Measurements from ENCODE around the gene PRRX2.

The PRRX2 gene

GRCh38 chr9:129669946-129670345, 4.5 kb downstream of the PRRX2 start:
- Mint-ChIP-seq H3K4me1 (ENCODE audit: low read depth) (peaks cover 2% of the 10 kb centered on the region), H3K27me3 (ENCODE audit: low read depth) (peaks cover 14% of the 10 kb centered on the region), H3K9me3 (no peaks in the 10 kb centered on the region), H3K4me3 (no peak overlapping the region), H3K27ac (no peak overlapping the region), H3K36me3 (ENCODE audit: low read depth) (no peaks in the 10 kb centered on the region)
- DNase-seq (ENCODE audit: low spot score) = no peak

- H3K27me3 Mint-ChIP-seq (ENCODE audit: low read depth) = peaks cover 10% of the 10 kb centered on the region
- H3K4me3 Mint-ChIP-seq = no peak overlapping the region
- H3K9me3 Mint-ChIP-seq = no peaks in the 10 kb centered on the region
- H3K36me3 Mint-ChIP-seq (ENCODE audit: low read depth) = no peaks in the 10 kb centered on the region
- no peak overlapping the region for H3K27ac Mint-ChIP-seq
- DNase-seq (ENCODE audit: low spot score) = no peak
- H3K4me1 Mint-ChIP-seq (ENCODE audit: low read depth) = peaks cover 1% of the 10 kb centered on the region
Observed at GRCh38 chr9:129671065-129671464, 5.6 kb downstream of the PRRX2 start.

- Mint-ChIP-seq H3K36me3 (ENCODE audit: low read depth) (no peaks in the 10 kb centered on the region), H3K27ac (no peak overlapping the region), H3K9me3 (no peaks in the 10 kb centered on the region), H3K27me3 (ENCODE audit: low read depth) (peaks cover 9% of the 10 kb centered on the region), H3K4me1 (ENCODE audit: low read depth) (peaks cover 1% of the 10 kb centered on the region), H3K4me3 (no peak overlapping the region)
- peak; percentile 58 for DNase-seq (ENCODE audit: low spot score)
Observed at GRCh38 chr9:129671519-129671918, 6.1 kb downstream of the PRRX2 start.

- Mint-ChIP-seq H3K4me3 (no peak overlapping the region), H3K36me3 (ENCODE audit: low read depth) (no peaks in the 10 kb centered on the region), H3K4me1 (ENCODE audit: low read depth) (peaks cover 1% of the 10 kb centered on the region), H3K27me3 (ENCODE audit: low read depth) (peaks cover 3% of the 10 kb centered on the region), H3K9me3 (no peaks in the 10 kb centered on the region), H3K27ac (no peak overlapping the region)
- no peak for DNase-seq (ENCODE audit: low spot score)
Observed at GRCh38 chr9:129672702-129673101, 7.3 kb downstream of the PRRX2 start.

GRCh38 chr9:129673602-129674001, 8.2 kb downstream of the PRRX2 start:
- H3K4me1 Mint-ChIP-seq (ENCODE audit: low read depth) = peaks cover 1% of the 10 kb centered on the region
- peaks cover 3% of the 10 kb centered on the region for H3K27me3 Mint-ChIP-seq (ENCODE audit: low read depth)
- no peak overlapping the region for H3K27ac Mint-ChIP-seq
- DNase-seq (ENCODE audit: low spot score) = no peak
- no peak overlapping the region for H3K4me3 Mint-ChIP-seq
- no peaks in the 10 kb centered on the region for H3K9me3 Mint-ChIP-seq
- H3K36me3 Mint-ChIP-seq (ENCODE audit: low read depth) = no peaks in the 10 kb centered on the region

GRCh38 chr9:129674229-129674628, 8.8 kb downstream of the PRRX2 start:
- no peaks in the 10 kb centered on the region for H3K4me1 Mint-ChIP-seq (ENCODE audit: low read depth)
- no peak overlapping the region for H3K27ac Mint-ChIP-seq
- no peak for DNase-seq (ENCODE audit: low spot score)
- no peaks in the 10 kb centered on the region for H3K36me3 Mint-ChIP-seq (ENCODE audit: low read depth)
- no peak overlapping the region for H3K4me3 Mint-ChIP-seq
- H3K27me3 Mint-ChIP-seq (ENCODE audit: low read depth) = peaks cover 3% of the 10 kb centered on the region
- no peaks in the 10 kb centered on the region for H3K9me3 Mint-ChIP-seq

- no peak overlapping the region for H3K4me3 Mint-ChIP-seq
- DNase-seq (ENCODE audit: low spot score) = no peak
- H3K9me3 Mint-ChIP-seq = no peaks in the 10 kb centered on the region
- no peak overlapping the region for H3K27ac Mint-ChIP-seq
- H3K36me3 Mint-ChIP-seq (ENCODE audit: low read depth) = no peaks in the 10 kb centered on the region
- H3K27me3 Mint-ChIP-seq (ENCODE audit: low read depth) = peaks cover 4% of the 10 kb centered on the region
- no peaks in the 10 kb centered on the region for H3K4me1 Mint-ChIP-seq (ENCODE audit: low read depth)
Observed at GRCh38 chr9:129675620-129676019, 10.2 kb downstream of the PRRX2 start.

- Mint-ChIP-seq H3K27me3 (ENCODE audit: low read depth) (peaks cover 5% of the 10 kb centered on the region), H3K27ac (no peak overlapping the region), H3K4me3 (no peak overlapping the region), H3K4me1 (ENCODE audit: low read depth) (no peaks in the 10 kb centered on the region), H3K9me3 (no peaks in the 10 kb centered on the region), H3K36me3 (ENCODE audit: low read depth) (no peaks in the 10 kb centered on the region)
- DNase-seq (ENCODE audit: low spot score) = no peak
Observed at GRCh38 chr9:129676287-129676686, 10.8 kb downstream of the PRRX2 start.

- no peaks in the 10 kb centered on the region for H3K9me3 Mint-ChIP-seq
- H3K4me1 Mint-ChIP-seq (ENCODE audit: low read depth) = no peaks in the 10 kb centered on the region
- no peaks in the 10 kb centered on the region for H3K36me3 Mint-ChIP-seq (ENCODE audit: low read depth)
- no peak for DNase-seq (ENCODE audit: low spot score)
- no peak overlapping the region for H3K27ac Mint-ChIP-seq
- H3K4me3 Mint-ChIP-seq = no peak overlapping the region
- H3K27me3 Mint-ChIP-seq (ENCODE audit: low read depth) = peaks cover 5% of the 10 kb centered on the region
Observed at GRCh38 chr9:129676975-129677374, 11.5 kb downstream of the PRRX2 start.

- Mint-ChIP-seq H3K9me3 (no peaks in the 10 kb centered on the region), H3K27ac (no peak overlapping the region), H3K36me3 (ENCODE audit: low read depth) (no peaks in the 10 kb centered on the region), H3K4me1 (ENCODE audit: low read depth) (no peaks in the 10 kb centered on the region), H3K27me3 (ENCODE audit: low read depth) (peaks cover 5% of the 10 kb centered on the region), H3K4me3 (no peak overlapping the region)
- DNase-seq (ENCODE audit: low spot score) = no peak
Observed at GRCh38 chr9:129677456-129677855, 12.0 kb downstream of the PRRX2 start.

GRCh38 chr9:129678844-129679243, 13.4 kb downstream of the PRRX2 start:
- Mint-ChIP-seq H3K4me3 (no peak overlapping the region), H3K27ac (no peak overlapping the region), H3K9me3 (no peaks in the 10 kb centered on the region), H3K4me1 (ENCODE audit: low read depth) (no peaks in the 10 kb centered on the region), H3K27me3 (ENCODE audit: low read depth) (peaks cover 2% of the 10 kb centered on the region), H3K36me3 (ENCODE audit: low read depth) (no peaks in the 10 kb centered on the region)
- no peak for DNase-seq (ENCODE audit: low spot score)

- Mint-ChIP-seq H3K9me3 (no peaks in the 10 kb centered on the region), H3K4me3 (no peak overlapping the region), H3K36me3 (ENCODE audit: low read depth) (no peaks in the 10 kb centered on the region), H3K27ac (no peak overlapping the region), H3K4me1 (ENCODE audit: low read depth) (no peaks in the 10 kb centered on the region), H3K27me3 (ENCODE audit: low read depth) (peaks cover 2% of the 10 kb centered on the region)
- no peak for DNase-seq (ENCODE audit: low spot score)
Observed at GRCh38 chr9:129679537-129679936, 14.1 kb downstream of the PRRX2 start.

- DNase-seq (ENCODE audit: low spot score) = no peak
- Mint-ChIP-seq H3K27ac (no peak overlapping the region), H3K36me3 (ENCODE audit: low read depth) (no peaks in the 10 kb centered on the region), H3K9me3 (no peaks in the 10 kb centered on the region), H3K4me3 (no peak overlapping the region), H3K4me1 (ENCODE audit: low read depth) (no peaks in the 10 kb centered on the region), H3K27me3 (ENCODE audit: low read depth) (peaks cover 2% of the 10 kb centered on the region)
Observed at GRCh38 chr9:129681924-129682323, 16.5 kb downstream of the PRRX2 start.

GRCh38 chr9:129682381-129682780, 16.9 kb downstream of the PRRX2 start:
- Mint-ChIP-seq H3K27ac (no peak overlapping the region), H3K4me1 (ENCODE audit: low read depth) (no peaks in the 10 kb centered on the region), H3K27me3 (ENCODE audit: low read depth) (peaks cover 2% of the 10 kb centered on the region), H3K4me3 (no peak overlapping the region), H3K36me3 (ENCODE audit: low read depth) (no peaks in the 10 kb centered on the region), H3K9me3 (no peaks in the 10 kb centered on the region)
- DNase-seq (ENCODE audit: low spot score) = no peak

GRCh38 chr9:129685220-129685932, 19.9 kb downstream of the PRRX2 start:
- no peak overlapping the region for H3K4me3 Mint-ChIP-seq
- no peaks in the 10 kb centered on the region for H3K4me1 Mint-ChIP-seq (ENCODE audit: low read depth)
- H3K9me3 Mint-ChIP-seq = no peaks in the 10 kb centered on the region
- no peaks in the 10 kb centered on the region for H3K36me3 Mint-ChIP-seq (ENCODE audit: low read depth)
- no peak overlapping the region for H3K27ac Mint-ChIP-seq
- DNase-seq (ENCODE audit: low spot score) = no peak
- H3K27me3 Mint-ChIP-seq (ENCODE audit: low read depth) = peaks cover 2% of the 10 kb centered on the region
